Inflammatory macrophage treated with lipopolysaccharide for 4 hours (primary cell): Measurements from ENCODE around the gene NANOS3.
A peak's percentile ranks its signal among the peaks of the same experiment; 100 is the strongest.

ENCODE experiments used
- DNase-seq: peaks from one replicate; pipeline ENCODE4 v3.0.0-alpha.2; 2020

NANOS3 gene

GRCh38 chr19:13864667-13865570 lies 12.0 kb upstream of the NANOS3 start:
- no peak for DNase-seq

- DNase-seq: no peak
Measured at GRCh38 chr19:13865571-13866462, 11.1 kb upstream of the NANOS3 start.

- no peak for DNase-seq
Measured at GRCh38 chr19:13866463-13867046, 10.4 kb upstream of the NANOS3 start.

GRCh38 chr19:13868663-13869062 lies 8.3 kb upstream of the NANOS3 start:
- peak; percentile 55 for DNase-seq

- no peak for DNase-seq
Measured at GRCh38 chr19:13869281-13869680, 7.7 kb upstream of the NANOS3 start.

GRCh38 chr19:13870873-13871272 lies 6.1 kb upstream of the NANOS3 start:
- DNase-seq: no peak

GRCh38 chr19:13872339-13872694 lies 4.6 kb upstream of the NANOS3 start:
- no peak for DNase-seq

GRCh38 chr19:13872695-13873389 lies 4.1 kb upstream of the NANOS3 start:
- no peak for DNase-seq

GRCh38 chr19:13873834-13874515 lies 3.0 kb upstream of the NANOS3 start:
- no peak for DNase-seq

GRCh38 chr19:13875824-13876223 lies 1.1 kb upstream of the NANOS3 start:
- DNase-seq: no peak

GRCh38 chr19:13877303-13877702 lies 369 bp downstream of the NANOS3 start:
- no peak for DNase-seq

- peak; percentile 95 for DNase-seq
Measured at GRCh38 chr19:13880059-13881043, 3.4 kb downstream of the NANOS3 start.

GRCh38 chr19:13881251-13881691 lies 4.3 kb downstream of the NANOS3 start:
- DNase-seq: no peak

- peak; percentile 80 for DNase-seq
Measured at GRCh38 chr19:13881692-13882418, 4.9 kb downstream of the NANOS3 start.

- no peak for DNase-seq
Measured at GRCh38 chr19:13882419-13882795, 5.5 kb downstream of the NANOS3 start.

- no peak for DNase-seq
Measured at GRCh38 chr19:13882836-13883235, 5.9 kb downstream of the NANOS3 start.

GRCh38 chr19:13883516-13884064 lies 6.7 kb downstream of the NANOS3 start:
- DNase-seq: no peak

- no peak for DNase-seq
Measured at GRCh38 chr19:13884726-13885591, 8.0 kb downstream of the NANOS3 start.

GRCh38 chr19:13885826-13886365 lies 9.0 kb downstream of the NANOS3 start:
- DNase-seq: no peak
